HCT116 (cell line): ENCODE measurements around the gene HSF4. TPM values are rescaled to one million over a fixed set of nuclear protein-coding genes. Genes with fewer than 3 reads are reported as not detected.

Experiments used
- ATAC-seq: fragments of 200-7000 bp; cut with Tn5 transposase; 2 replicates; pipeline ENCODE4 v1.9.1; 2020; ENCODE audit warnings: mild to moderate bottlenecking, moderate library complexity
- BruUV-seq: library from RNA; stranded (reverse); fragments of 400-500 nt; replicated peaks from 2 replicates; lab custom pipeline; 2021; lab: Mats Ljungman, UMichigan
- CTCF ChIA-PET: fragments of 300-600 bp; sonication (Branson Sonifier 250); formaldehyde crosslinking; loops from one replicate; lab custom pipeline; 2021; ENCODE audit warnings: antibody characterized with exemption; lab: Charles Lee
- POLR2A ChIA-PET: fragments of 300-600, 350-600 bp; sonication (Branson Sonifier 250); formaldehyde crosslinking; loops from one replicate; lab custom pipeline; 2021; ENCODE audit warnings: antibody characterized with exemption; lab: Charles Lee
- RAD21 ChIA-PET, 2 experiments: fragments of 300-600 bp; sonication (Branson Sonifier 250); formaldehyde crosslinking; loops; one replicate each; lab custom pipeline; 2023; ENCODE audit warnings: low total read pairs in 2 of 2; ENCODE audit not compliant: uncharacterized antibody in 2 of 2, unreplicated experiment in 2 of 2, low non-redundant PET in 1 of 2; lab: Charles Lee
- DNase-seq: peaks from one replicate; pipeline ENCODE4 v3.0.0-alpha.2; 2010; ENCODE audit warnings: low read depth, low spot score
- H2AFZ ChIP-seq: fragments of 200-600 bp; shearing (Covaris generic), sonication (generic); 2 replicates; pipeline ENCODE4 v1.6.1; 2017; ENCODE audit warnings: low read depth, mixed run types, mixed read lengths, antibody characterized with exemption, low read length; ENCODE audit not compliant: poor library complexity, severe bottlenecking
- H3K27ac ChIP-seq: 2 replicates; pipeline ENCODE4 v1.5.1; 2012; ENCODE audit warnings: low read depth, low read length
- H3K27me3 ChIP-seq: fragments of 200-600 bp; sonication (generic); 2 replicates; pipeline ENCODE4 v1.6.1; 2016; ENCODE audit warnings: mixed run types, low read length, mixed read lengths; ENCODE audit not compliant: insufficient read depth
- H3K36me3 ChIP-seq, 2 experiments: fragments of 200-500 bp in 1 of 2; fragments of 200-600 bp in 1 of 2; sonication (Bioruptor generic) in 1 of 2; sonication (generic) in 1 of 2; 2 replicates each; pipeline versions ENCODE4 v1.5.1 to v1.6.1; 2014 to 2016; ENCODE audit warnings: low read length in 2 of 2, inconsistent platforms in 1 of 2, mixed read lengths in 1 of 2, mixed run types in 1 of 2; ENCODE audit not compliant: insufficient read depth in 2 of 2, control insufficient read depth in 1 of 2
- H3K4me1 ChIP-seq, 2 experiments: fragments of 200-600 bp in 1 of 2; sonication (generic) in 1 of 2; 2 replicates each; pipeline versions ENCODE4 v1.5.1 to v1.6.1; 2012 to 2017; ENCODE audit warnings: low read length in 2 of 2, inconsistent platforms in 1 of 2, mild to moderate bottlenecking in 1 of 2, mixed read lengths in 1 of 2, mixed run types in 1 of 2, moderate library complexity in 1 of 2; ENCODE audit not compliant: insufficient read depth in 2 of 2, control insufficient read depth in 1 of 2
- H3K4me2 ChIP-seq: fragments of 200-600 bp; sonication (generic); 2 replicates; pipeline ENCODE4 v1.6.1; 2017; ENCODE audit warnings: mixed run types, low read length, mixed read lengths
- H3K4me3 ChIP-seq, 2 experiments: fragments of 200-600 bp in 1 of 2; sonication (generic) in 1 of 2; replicated peaks in 1 of 2; 2 replicates each; pipeline ENCODE4 v1.5.1; 2011 to 2016; ENCODE audit warnings: low read length in 2 of 2, control low read depth in 1 of 2, low read depth in 1 of 2, mild to moderate bottlenecking in 1 of 2, mixed read lengths in 1 of 2, mixed run types in 1 of 2
- H3K79me2 ChIP-seq: fragments of 200-600 bp; sonication (generic); 2 replicates; pipeline ENCODE4 v1.6.1; 2017; ENCODE audit warnings: mild to moderate bottlenecking, mixed run types, low read length, moderate library complexity, mixed read lengths; ENCODE audit not compliant: insufficient read depth
- H3K9ac ChIP-seq: fragments of 200-600 bp; sonication (generic); 2 replicates; pipeline ENCODE4 v1.6.1; 2016; ENCODE audit warnings: low read length, mixed read lengths
- H3K9me2 ChIP-seq: fragments of 200-600 bp; sonication (generic), shearing (Covaris generic); 2 replicates; pipeline ENCODE4 v1.6.1; 2017; ENCODE audit warnings: mixed run types, mild to moderate bottlenecking, moderate library complexity; ENCODE audit not compliant: insufficient read depth
- H3K9me3 ChIP-seq, 2 experiments: fragments of 200-500 bp in 1 of 2; fragments of 200-600 bp in 1 of 2; sonication (Bioruptor generic) in 1 of 2; sonication (generic) in 1 of 2; 2 replicates each; pipeline ENCODE4 v1.6.1; 2014 to 2017; ENCODE audit warnings: low read length in 2 of 2, mixed read lengths in 2 of 2, inconsistent platforms in 1 of 2, low read depth in 1 of 2, mild to moderate bottlenecking in 1 of 2, mixed run types in 1 of 2, moderate library complexity in 1 of 2; ENCODE audit not compliant: control insufficient read depth in 1 of 2, insufficient read depth in 1 of 2
- H4K20me1 ChIP-seq: fragments of 200-600 bp; sonication (generic), shearing (Covaris generic); 2 replicates; pipeline ENCODE4 v1.6.1; 2017; ENCODE audit warnings: mixed run types, mild to moderate bottlenecking, moderate library complexity; ENCODE audit not compliant: insufficient read depth
- ATF3 ChIP-seq: IDR thresholded peaks from 2 replicates; pipeline ENCODE4 v1.6.1; 2012
- CBX3 ChIP-seq: IDR thresholded peaks from 2 replicates; pipeline ENCODE4 v1.6.1; 2012; ENCODE audit warnings: low read depth
- CEBPB ChIP-seq: IDR thresholded peaks from 2 replicates; pipeline ENCODE4 v1.6.1; 2012; ENCODE audit warnings: low read depth
- ELF1 ChIP-seq: IDR thresholded peaks from 2 replicates; pipeline ENCODE4 v1.6.1; 2012; ENCODE audit warnings: low read depth, borderline replicate concordance
- EZH2 ChIP-seq: fragments of 200-600 bp; sonication (generic); IDR thresholded peaks from 2 replicates; pipeline ENCODE4 v1.6.1; 2017; ENCODE audit warnings: antibody characterized with exemption, mixed run types
- EZH2phosphoT487 ChIP-seq: fragments of 200-600 bp; IDR thresholded peaks from 2 replicates; pipeline ENCODE4 v1.6.1; 2018; ENCODE audit warnings: antibody characterized with exemption, borderline replicate concordance
- POLR2AphosphoS5 ChIP-seq: IDR thresholded peaks from 2 replicates; pipeline ENCODE4 v1.6.1; 2011; ENCODE audit warnings: mild to moderate bottlenecking, low read depth, low read length, moderate library complexity
- RAD21 ChIP-seq: IDR thresholded peaks from 2 replicates; pipeline ENCODE4 v1.6.1; 2012; ENCODE audit warnings: low read depth, mild to moderate bottlenecking
- SIN3A ChIP-seq: IDR thresholded peaks from 2 replicates; pipeline ENCODE4 v1.6.1; 2012; ENCODE audit warnings: low read depth
- SRF ChIP-seq: IDR thresholded peaks from 2 replicates; pipeline ENCODE4 v1.6.1; 2012; ENCODE audit warnings: low read depth
- ZBTB33 ChIP-seq: IDR thresholded peaks from 2 replicates; pipeline ENCODE4 v1.6.1; 2011; ENCODE audit warnings: mild to moderate bottlenecking, low read length, moderate library complexity; ENCODE audit not compliant: insufficient replicate concordance; ENCODE audit errors: extremely low read depth
- ZFX ChIP-seq: fragments of 450-650 bp; IDR thresholded peaks from 2 replicates; pipeline ENCODE4 v1.6.1; 2017
- intact Hi-C: fragments of 100-400 bp; cut with micrococcal nuclease; formaldehyde crosslinking; loops from 2 replicates; pipeline ENCODE4 v1.10.0; 2022
- total RNA-seq: library from RNA; stranded (reverse); gene quantifications from one replicate; pipeline ENCODE4 v1.2.1, GENCODE V29; 2021; ENCODE audit not compliant: unreplicated experiment
- TF ChIP-seq, protein P1 (sequence below), 3 experiments: fragments of 200-600 bp in 1 of 3; sonication (generic) in 1 of 3; IDR thresholded peaks in 2 of 3; conservative IDR thresholded peaks in 1 of 3; 2 replicates each; pipeline ENCODE4 v1.5.1; 2012 to 2017; ENCODE audit warnings: low read depth in 2 of 3, low read length in 2 of 3, antibody characterized with exemption in 1 of 3, borderline replicate concordance in 1 of 3, control low read depth in 1 of 3, mild to moderate bottlenecking in 1 of 3, mixed read lengths in 1 of 3, mixed run types in 1 of 3, moderate library complexity in 1 of 3; ENCODE audit not compliant: insufficient read depth in 1 of 3

Gene HSF4
- total RNA-seq, 1 experiment from 2014 or later: 46.6 TPM

DNA sequence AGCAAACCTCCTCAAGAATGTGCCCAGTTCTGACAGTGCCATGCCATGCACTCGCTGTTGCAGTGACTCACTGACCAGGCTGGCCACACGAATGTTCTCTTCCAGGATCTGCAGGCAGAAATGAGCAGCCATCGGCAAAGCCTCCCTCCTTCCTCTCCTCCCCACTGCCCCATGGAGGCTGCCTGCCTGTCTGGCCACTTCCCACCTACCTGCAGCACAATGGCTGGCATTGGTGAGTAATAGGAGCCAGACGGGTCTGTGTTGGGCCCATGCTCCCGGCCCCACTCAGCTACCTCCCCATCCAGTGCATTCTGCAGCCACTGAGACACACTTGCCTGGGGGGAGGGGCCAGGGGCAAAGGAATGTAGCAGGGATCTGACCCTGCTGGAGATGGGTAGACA is 22.0 kb downstream of the HSF4 start:
- no peaks in the 10 kb centered on the region for H3K9me3 ChIP-seq
- no peaks in the 10 kb centered on the region for H3K36me3 ChIP-seq
- no peaks in the 10 kb centered on the region for H4K20me1 ChIP-seq
- H3K4me3 ChIP-seq: no peak overlapping the region
- TF ChIP-seq EZH2 (no peak), ZBTB33 (no peak)
- ATAC-seq (no peak), DNase-seq (no peak)
- H3K4me1 ChIP-seq: peaks cover 11 to 43% of the 10 kb centered on the region in 2 experiments; a peak in 3 of 4 replicates
- no peak overlapping the region for H2AFZ ChIP-seq
- ChIA-PET POLR2A (no interaction called here), CTCF (interaction anchor here (1.2 kb wide), 1 partner anchor 13 kb away, joined by 3 read pairs; the partner anchor contains the start of gene ELMO3), RAD21 (no interaction called here)
- intact Hi-C loops: no loop called here
- BruUV-seq: no TSS peak
- H3K79me2 ChIP-seq: peaks cover 11% of the 10 kb centered on the region
- no peaks in the 10 kb centered on the region for H3K27me3 ChIP-seq
- no peak overlapping the region for H3K4me2 ChIP-seq
- H3K27ac ChIP-seq: no peak overlapping the region
- H3K9ac ChIP-seq: no peak overlapping the region
- no peaks in the 10 kb centered on the region for H3K9me2 ChIP-seq

GRCh38 chr16:67187175-67187890 is 22.8 kb downstream of the HSF4 start:
- no peak overlapping the region for H3K9ac ChIP-seq
- H3K9me2 ChIP-seq: no peaks in the 10 kb centered on the region
- H3K36me3 ChIP-seq: no peaks in the 10 kb centered on the region; a peak in 1 of 4 replicates
- ChIA-PET CTCF (interaction anchor here (1.2 kb wide), 1 partner anchor 12 kb away, joined by 3 read pairs; the partner anchor contains the start of gene ELMO3), POLR2A (no interaction called here)
- peaks cover 13 to 41% of the 10 kb centered on the region in 2 experiments; a peak in 3 of 4 replicates for H3K4me1 ChIP-seq
- TF ChIP-seq ZFX: no peak
- no peak for TF ChIP-seq CBX3
- no peak for TF ChIP-seq SRF
- TF ChIP-seq ELF1: no peak
- TF ChIP-seq EZH2phosphoT487: no peak
- no peak for TF ChIP-seq EZH2
- no peak for TF ChIP-seq ATF3
- TF ChIP-seq, protein P1, sequence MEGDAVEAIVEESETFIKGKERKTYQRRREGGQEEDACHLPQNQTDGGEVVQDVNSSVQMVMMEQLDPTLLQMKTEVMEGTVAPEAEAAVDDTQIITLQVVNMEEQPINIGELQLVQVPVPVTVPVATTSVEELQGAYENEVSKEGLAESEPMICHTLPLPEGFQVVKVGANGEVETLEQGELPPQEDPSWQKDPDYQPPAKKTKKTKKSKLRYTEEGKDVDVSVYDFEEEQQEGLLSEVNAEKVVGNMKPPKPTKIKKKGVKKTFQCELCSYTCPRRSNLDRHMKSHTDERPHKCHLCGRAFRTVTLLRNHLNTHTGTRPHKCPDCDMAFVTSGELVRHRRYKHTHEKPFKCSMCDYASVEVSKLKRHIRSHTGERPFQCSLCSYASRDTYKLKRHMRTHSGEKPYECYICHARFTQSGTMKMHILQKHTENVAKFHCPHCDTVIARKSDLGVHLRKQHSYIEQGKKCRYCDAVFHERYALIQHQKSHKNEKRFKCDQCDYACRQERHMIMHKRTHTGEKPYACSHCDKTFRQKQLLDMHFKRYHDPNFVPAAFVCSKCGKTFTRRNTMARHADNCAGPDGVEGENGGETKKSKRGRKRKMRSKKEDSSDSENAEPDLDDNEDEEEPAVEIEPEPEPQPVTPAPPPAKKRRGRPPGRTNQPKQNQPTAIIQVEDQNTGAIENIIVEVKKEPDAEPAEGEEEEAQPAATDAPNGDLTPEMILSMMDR (IDR thresholded peaks at IDR 0.05 in 2 of 3, conservative IDR thresholded peaks at IDR 0.05 in 1 of 3; ENCODE audit: borderline replicate concordance in 1 of 3, insufficient read depth in 1 of 3, low read depth in 2 of 3, low read length in 2 of 3): no peak
- no peak for TF ChIP-seq SIN3A
- TF ChIP-seq RAD21: no peak
- no peak for TF ChIP-seq POLR2AphosphoS5
- TF ChIP-seq CEBPB: no peak
- TF ChIP-seq, all 23 proteins: peak for 0
- H3K27me3 ChIP-seq: no peaks in the 10 kb centered on the region
- H2AFZ ChIP-seq: no peak overlapping the region
- ATAC-seq (no peak), DNase-seq (no peak)
- no peak overlapping the region for H3K4me3 ChIP-seq
- BruUV-seq: no TSS peak
- H3K9me3 ChIP-seq: no peaks in the 10 kb centered on the region
- H3K27ac ChIP-seq: no peak overlapping the region
- RAD21 ChIA-PET: no interaction called here
- intact Hi-C loops: no loop called here
- H4K20me1 ChIP-seq: no peaks in the 10 kb centered on the region
- H3K4me2 ChIP-seq: no peak overlapping the region
- peaks cover 16% of the 10 kb centered on the region for H3K79me2 ChIP-seq
